HCT116 (cell line): ENCODE results near the gene ARL5C.

Experiments used
- CEBPB ChIP-seq: IDR thresholded peaks from 2 replicates; pipeline ENCODE4 v1.6.1; 2012; ENCODE audit warnings: low read depth
- CTCF ChIP-seq, 3 experiments: fragments of 200-600 bp in 1 of 3; sonication (generic) in 1 of 3; IDR thresholded peaks in 2 of 3; conservative IDR thresholded peaks in 1 of 3; 2 replicates each; pipeline ENCODE4 v1.5.1; 2012 to 2017; ENCODE audit warnings: low read depth in 2 of 3, low read length in 2 of 3, antibody characterized with exemption in 1 of 3, borderline replicate concordance in 1 of 3, control low read depth in 1 of 3, mild to moderate bottlenecking in 1 of 3, mixed read lengths in 1 of 3, mixed run types in 1 of 3, moderate library complexity in 1 of 3; ENCODE audit not compliant: insufficient read depth in 1 of 3
- EGR1 ChIP-seq: IDR thresholded peaks from 2 replicates; pipeline ENCODE4 v1.6.1; 2012; ENCODE audit warnings: low read depth
- ELF1 ChIP-seq: IDR thresholded peaks from 2 replicates; pipeline ENCODE4 v1.6.1; 2012; ENCODE audit warnings: low read depth, borderline replicate concordance
- EZH2 ChIP-seq: fragments of 200-600 bp; sonication (generic); IDR thresholded peaks from 2 replicates; pipeline ENCODE4 v1.6.1; 2017; ENCODE audit warnings: antibody characterized with exemption, mixed run types
- EZH2phosphoT487 ChIP-seq: fragments of 200-600 bp; IDR thresholded peaks from 2 replicates; pipeline ENCODE4 v1.6.1; 2018; ENCODE audit warnings: antibody characterized with exemption, borderline replicate concordance
- MAX ChIP-seq: IDR thresholded peaks from 2 replicates; pipeline ENCODE4 v1.6.1; 2012
- POLR2A ChIP-seq: IDR thresholded peaks from 2 replicates; pipeline ENCODE4 v1.7.0; 2011; ENCODE audit warnings: borderline replicate concordance; ENCODE audit not compliant: insufficient read depth, insufficient read length; ENCODE audit errors: extremely low read depth
- POLR2AphosphoS5 ChIP-seq: IDR thresholded peaks from 2 replicates; pipeline ENCODE4 v1.6.1; 2011; ENCODE audit warnings: mild to moderate bottlenecking, low read depth, low read length, moderate library complexity
- ZNF274 ChIP-seq: fragments of 200-500 bp; sonication (Bioruptor generic); IDR thresholded peaks from 2 replicates; pipeline ENCODE4 v1.6.1; 2014; ENCODE audit warnings: mild to moderate bottlenecking, low read depth, low read length, inconsistent platforms
- TF ChIP-seq, protein P1 (sequence below): IDR thresholded peaks from 2 replicates; pipeline ENCODE4 v1.6.1; 2012; ENCODE audit warnings: low read depth
- TF ChIP-seq, protein P2 (sequence below): IDR thresholded peaks from 2 replicates; pipeline ENCODE4 v1.6.1; 2012

- no peak for TF ChIP-seq CTCF (IDR thresholded peaks at IDR 0.05 in 2 of 3, conservative IDR thresholded peaks at IDR 0.05 in 1 of 3; ENCODE audit: borderline replicate concordance in 1 of 3, insufficient read depth in 1 of 3, low read depth in 2 of 3, low read length in 2 of 3)
- no peak for TF ChIP-seq POLR2AphosphoS5
- TF ChIP-seq EZH2phosphoT487, result no peak
- TF ChIP-seq, protein P1, sequence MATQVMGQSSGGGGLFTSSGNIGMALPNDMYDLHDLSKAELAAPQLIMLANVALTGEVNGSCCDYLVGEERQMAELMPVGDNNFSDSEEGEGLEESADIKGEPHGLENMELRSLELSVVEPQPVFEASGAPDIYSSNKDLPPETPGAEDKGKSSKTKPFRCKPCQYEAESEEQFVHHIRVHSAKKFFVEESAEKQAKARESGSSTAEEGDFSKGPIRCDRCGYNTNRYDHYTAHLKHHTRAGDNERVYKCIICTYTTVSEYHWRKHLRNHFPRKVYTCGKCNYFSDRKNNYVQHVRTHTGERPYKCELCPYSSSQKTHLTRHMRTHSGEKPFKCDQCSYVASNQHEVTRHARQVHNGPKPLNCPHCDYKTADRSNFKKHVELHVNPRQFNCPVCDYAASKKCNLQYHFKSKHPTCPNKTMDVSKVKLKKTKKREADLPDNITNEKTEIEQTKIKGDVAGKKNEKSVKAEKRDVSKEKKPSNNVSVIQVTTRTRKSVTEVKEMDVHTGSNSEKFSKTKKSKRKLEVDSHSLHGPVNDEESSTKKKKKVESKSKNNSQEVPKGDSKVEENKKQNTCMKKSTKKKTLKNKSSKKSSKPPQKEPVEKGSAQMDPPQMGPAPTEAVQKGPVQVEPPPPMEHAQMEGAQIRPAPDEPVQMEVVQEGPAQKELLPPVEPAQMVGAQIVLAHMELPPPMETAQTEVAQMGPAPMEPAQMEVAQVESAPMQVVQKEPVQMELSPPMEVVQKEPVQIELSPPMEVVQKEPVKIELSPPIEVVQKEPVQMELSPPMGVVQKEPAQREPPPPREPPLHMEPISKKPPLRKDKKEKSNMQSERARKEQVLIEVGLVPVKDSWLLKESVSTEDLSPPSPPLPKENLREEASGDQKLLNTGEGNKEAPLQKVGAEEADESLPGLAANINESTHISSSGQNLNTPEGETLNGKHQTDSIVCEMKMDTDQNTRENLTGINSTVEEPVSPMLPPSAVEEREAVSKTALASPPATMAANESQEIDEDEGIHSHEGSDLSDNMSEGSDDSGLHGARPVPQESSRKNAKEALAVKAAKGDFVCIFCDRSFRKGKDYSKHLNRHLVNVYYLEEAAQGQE, result no peak
- TF ChIP-seq CEBPB, result no peak
- peak; percentile 68; the same call in 1 of the 2 replicates for TF ChIP-seq MAX
- TF ChIP-seq, protein P2, sequence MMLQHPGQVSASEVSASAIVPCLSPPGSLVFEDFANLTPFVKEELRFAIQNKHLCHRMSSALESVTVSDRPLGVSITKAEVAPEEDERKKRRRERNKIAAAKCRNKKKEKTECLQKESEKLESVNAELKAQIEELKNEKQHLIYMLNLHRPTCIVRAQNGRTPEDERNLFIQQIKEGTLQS, result no peak
- TF ChIP-seq POLR2A, result no peak
- TF ChIP-seq ELF1, result no peak
- no peak for TF ChIP-seq EZH2
- peak; percentile 55; the same call in 1 of the 2 replicates for TF ChIP-seq EGR1
- TF ChIP-seq ZNF274, result no peak
These were observed 30.9 kb upstream of the ARL5C start for GRCh38 chr17:39196808-39197291.
